ENCODE data around the gene B4GALT2.

Gene B4GALT2

DNA sequence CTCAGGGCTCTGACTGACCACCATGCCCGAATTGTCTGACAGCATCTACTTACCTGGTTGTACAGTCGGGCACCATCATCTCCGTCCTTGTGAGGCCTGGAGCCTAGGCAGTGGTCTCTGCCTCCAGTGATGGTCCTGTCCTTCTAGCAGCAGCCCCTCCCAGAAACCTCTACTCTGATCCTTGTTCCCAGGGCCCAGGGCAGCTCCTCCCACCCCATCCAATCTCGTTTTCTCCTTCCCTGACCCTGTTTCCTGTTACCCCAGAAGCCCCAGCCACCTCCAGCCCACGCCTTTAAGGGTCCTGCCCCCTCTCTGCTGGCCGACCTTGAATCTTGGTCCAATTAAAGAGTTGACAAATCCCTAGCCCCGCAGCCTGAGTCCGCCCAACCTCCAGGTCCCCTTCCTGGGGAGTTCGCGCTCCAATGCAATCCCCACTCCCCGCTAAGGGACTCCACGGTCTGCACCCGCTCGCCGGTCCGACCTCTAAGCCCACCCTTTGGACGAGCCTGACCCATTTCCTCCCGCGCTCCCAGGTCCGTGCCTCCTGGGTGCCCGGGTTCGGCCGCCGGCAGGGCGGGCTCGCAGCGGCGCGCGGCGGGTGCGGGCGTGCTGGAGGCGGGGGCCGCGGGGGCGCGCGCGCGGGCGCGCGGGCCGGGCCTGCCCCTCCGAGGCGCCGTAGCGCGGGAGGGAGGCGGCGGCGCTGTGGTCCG, at the start of gene B4GALT2:
Gene B4GALT2, plus strand, starts transcription at position 660 of the 710 bp plus-strand sequence. CDS start 1,951 bp downstream, outside the sequence.
- DNase-seq (ENCODE audit: low read depth) = peak; percentile 62

- no peak for DNase-seq (ENCODE audit: low read depth)
Measured at GRCh38 chr1:43930168-43930948, 48.7 kb upstream of the B4GALT2 start.

GRCh38 chr1:43930949-43931275, 48.1 kb upstream of the B4GALT2 start:
- DNase-seq (ENCODE audit: low read depth) = no peak

GRCh38 chr1:43931711-43932660, 47.0 kb upstream of the B4GALT2 start:
- DNase-seq (ENCODE audit: low read depth) = no peak

GRCh38 chr1:43932786-43933385, 46.1 kb upstream of the B4GALT2 start:
- DNase-seq (ENCODE audit: low read depth) = peak; percentile 82

DNA sequence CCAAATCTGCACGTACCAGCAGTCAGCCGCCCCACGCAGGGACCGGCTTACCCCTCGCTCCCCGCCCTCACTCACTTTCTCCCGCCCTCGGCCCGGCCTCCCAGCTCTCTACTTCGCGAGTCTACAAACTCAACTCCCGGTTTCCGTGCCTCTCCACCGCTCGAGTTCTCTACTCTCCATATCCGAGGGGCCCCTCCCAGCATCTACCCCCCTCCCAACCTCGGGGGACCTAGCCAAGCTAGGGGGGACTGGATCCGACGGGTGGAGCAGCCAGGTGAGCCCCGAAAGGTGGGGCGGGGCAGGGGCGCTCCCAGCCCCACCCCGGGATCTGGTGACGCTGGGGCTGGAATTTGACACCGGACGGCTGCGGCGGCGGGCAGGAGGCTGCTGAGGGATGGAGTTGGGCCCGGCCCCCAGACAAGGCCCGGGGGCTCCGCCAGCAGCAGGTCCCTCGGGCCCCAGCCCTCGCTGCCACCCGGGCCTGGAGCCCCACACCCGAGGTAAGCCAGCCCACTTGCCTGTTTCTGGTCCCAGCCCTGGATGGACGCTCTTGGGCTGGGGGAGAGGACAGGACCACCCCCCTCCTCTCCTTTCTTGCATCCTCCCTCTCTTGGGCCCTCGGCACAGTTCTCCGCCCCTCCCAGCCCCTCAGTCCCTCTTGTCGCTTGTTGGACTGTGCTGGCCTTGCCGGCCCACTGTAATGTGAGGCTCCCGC, 45.5 kb upstream of the B4GALT2 start, which contains the start of gene ARTN:
Gene ARTN, plus strand, starts transcription at position 416 of the 715 bp plus-strand sequence. CDS start 1,856 bp downstream, outside the sequence.
- DNase-seq (ENCODE audit: low read depth) = peak; percentile 39

DNA sequence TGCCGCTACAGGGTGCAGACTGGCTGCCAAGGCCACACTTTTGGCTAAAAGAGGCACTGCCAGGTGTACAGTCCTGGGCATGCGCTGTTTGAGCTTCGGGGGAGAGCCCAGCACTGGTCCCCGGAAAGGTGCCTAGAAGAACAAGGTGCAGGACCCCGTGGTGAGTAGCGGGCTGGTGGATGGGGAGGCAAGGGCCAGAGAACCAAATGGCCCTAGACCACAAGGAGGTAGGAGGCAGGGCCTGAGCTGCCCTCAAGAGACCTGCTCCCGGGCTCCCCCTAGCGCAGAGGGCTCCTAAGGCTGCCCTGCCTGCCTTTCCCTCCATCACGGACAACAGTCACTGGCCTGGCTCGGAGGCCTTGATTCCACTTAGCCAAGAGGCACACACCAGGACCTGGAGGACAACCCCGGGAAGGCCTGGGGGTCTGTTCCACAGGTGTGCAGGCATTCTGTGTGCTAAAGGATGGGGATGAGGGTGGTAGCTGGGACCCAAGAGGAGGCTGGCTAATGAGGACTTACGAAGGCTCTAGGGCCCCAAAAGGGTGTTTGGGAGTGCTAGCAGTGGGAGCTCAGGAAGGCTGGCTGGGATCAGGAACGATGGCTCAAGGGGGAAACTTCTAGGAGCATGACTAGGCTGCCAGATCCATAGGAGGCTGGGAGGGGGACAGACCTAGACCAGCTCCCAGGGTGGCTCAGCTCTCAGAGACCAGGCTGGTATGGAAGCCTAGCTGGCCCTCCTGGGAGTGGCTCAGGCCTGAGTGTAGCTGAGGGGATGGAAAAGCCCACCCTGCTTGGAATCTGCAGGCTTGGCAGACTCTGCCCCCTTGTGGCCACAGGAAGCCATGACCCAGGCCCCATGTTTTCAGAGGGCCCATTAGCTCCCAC, 44.7 kb upstream of the B4GALT2 start:
- peak; percentile 76 for DNase-seq (ENCODE audit: low read depth)

DNA sequence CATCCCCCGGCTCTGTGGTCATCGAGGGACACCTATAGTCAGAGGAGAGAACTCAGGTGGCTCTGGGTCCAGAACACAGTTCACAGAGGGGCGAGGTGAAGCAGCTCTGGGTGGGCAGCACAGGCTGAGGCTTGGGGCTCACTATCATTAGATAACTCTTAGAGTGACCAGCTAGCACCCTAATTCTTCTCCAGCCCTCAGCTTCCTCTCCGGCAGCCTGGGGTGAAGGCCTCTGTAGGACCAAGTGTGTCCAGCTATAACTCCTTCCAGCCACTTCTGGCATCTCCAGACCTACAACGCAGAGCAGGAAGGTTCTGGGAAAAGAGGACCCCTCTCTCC, 44.1 kb upstream of the B4GALT2 start:
- DNase-seq (ENCODE audit: low read depth) = no peak

DNA sequence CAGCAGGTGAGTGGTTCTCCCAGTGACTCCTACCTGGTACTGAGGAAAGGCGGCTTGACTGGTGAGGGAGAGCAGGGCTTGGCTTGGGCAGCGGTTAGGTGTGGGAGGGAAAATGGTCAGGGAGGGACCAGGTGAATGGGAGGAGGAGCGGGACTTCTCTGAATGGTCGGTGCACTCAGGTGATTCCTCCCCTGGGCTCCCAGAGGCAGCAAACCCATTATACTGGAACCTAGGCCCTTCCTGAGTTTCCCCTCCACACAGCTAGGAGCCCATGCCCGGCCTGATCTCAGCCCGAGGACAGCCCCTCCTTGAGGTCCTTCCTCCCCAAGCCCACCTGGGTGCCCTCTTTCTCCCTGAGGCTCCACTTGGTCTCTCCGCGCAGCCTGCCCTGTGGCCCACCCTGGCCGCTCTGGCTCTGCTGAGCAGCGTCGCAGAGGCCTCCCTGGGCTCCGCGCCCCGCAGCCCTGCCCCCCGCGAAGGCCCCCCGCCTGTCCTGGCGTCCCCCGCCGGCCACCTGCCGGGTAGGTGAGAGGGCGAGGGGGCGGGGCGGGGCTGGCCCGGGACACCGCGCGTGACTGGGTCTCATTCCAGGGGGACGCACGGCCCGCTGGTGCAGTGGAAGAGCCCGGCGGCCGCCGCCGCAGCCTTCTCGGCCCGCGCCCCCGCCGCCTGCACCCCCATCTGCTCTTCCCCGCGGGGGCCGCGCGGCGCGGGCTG, 43.1 kb upstream of the B4GALT2 start:
- no peak for DNase-seq (ENCODE audit: low read depth)

GRCh38 chr1:43936431-43937151, 42.4 kb upstream of the B4GALT2 start:
- peak; percentile 44 for DNase-seq (ENCODE audit: low read depth)

DNA sequence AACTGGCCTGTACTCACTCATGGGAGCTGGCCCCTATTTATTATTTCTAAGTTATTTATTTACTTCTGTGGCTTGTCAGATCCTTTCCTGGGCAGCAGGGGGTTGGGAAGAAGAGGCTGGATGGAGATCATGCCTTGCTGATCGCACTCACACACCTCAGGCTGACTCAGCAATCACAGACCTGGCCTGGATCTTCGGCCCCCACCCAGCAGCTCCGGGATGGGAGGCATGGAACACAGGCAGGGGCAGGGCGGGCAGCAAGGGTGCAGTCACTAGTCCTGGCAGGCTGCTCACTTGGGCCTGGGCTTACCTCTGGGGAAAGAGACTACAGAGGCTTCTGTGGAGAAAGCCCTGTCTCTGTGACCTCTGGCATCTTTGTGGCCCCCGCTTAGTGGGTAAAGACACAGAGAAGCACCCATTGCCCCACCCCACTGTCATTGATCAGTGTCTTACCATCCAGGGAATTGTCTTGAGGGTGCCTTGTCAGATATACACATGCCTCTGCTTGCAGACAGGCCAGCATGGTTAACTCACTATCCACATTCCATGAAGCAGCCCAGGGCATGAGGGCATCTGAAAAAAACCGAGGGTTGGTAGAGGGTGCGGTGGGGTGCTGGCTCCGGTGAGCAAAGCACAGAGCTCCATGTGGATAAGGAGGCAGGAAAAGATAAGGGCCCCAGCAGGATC, 41.7 kb upstream of the B4GALT2 start:
- DNase-seq (ENCODE audit: low read depth) = no peak

DNA sequence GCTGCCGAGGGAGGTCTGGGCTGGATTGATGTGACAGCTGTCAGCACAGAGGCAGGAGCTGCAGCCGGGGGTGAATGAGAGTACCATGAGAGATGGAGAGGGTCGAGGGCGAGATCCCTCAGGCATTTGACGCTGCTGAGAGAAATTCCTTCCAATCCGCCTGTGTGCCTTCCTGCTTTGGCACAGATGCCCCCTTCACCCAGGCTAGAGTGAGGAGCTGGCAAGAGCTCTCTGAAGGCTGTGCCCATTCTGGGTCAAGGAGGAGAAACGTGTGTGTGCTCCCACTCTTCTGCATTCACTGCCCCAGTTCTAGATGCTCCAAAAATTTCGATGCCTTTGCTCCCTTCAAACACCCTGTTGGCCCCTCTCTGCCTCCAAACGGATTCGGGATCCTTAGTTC, 40.6 kb upstream of the B4GALT2 start:
- no peak for DNase-seq (ENCODE audit: low read depth)

GRCh38 chr1:43938892-43939587, 40.0 kb upstream of the B4GALT2 start:
- DNase-seq (ENCODE audit: low read depth) = no peak

DNA sequence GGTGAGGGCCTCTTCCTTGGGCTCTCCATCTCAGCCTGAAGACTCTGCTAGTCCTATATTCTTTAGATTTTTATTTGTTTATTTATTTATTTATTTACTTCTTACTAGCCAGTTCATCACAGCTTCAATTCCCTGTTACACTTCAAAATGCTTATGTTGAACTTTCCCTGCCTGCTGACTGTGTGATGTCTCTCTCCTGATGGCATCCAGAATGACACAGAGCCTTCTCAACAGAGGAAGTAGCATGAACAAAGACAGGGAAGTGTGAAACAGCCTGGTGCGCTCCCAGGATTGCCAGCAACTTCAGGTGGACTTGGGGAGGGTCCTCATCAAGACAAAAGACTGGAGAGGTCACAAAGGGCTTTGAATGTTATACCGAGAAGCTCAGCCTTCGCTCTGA, 36.6 kb upstream of the B4GALT2 start:
- no peak for DNase-seq (ENCODE audit: low read depth)

GRCh38 chr1:43944860-43945259, 34.1 kb upstream of the B4GALT2 start:
- DNase-seq (ENCODE audit: low read depth) = no peak

DNA sequence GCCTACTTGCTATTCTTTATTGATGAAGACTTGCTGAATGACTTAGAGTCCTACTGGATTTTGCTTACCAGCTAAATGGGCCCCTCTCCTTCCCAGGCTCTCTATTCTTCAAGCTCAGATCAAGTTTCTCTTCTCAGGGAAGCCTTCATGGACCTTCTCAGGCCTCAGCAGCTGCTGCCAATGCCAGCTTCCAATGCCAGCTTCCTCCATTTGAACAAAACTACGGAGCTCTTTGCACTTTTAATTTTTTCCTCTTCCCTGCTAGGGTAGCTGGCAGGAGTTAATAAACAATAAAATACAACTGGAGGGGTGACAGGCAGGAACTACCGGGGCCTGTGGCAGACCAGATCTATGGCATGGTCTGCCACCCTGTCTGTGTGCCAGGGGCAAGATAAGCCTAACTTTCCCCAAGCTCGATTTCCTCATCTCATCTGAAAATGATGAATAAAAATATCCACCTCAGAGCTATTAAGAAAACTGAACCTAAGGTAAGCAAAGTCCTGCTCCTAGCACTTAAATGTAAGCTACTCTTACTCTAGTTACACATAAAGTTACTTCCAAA, 33.3 kb upstream of the B4GALT2 start:
- no peak for DNase-seq (ENCODE audit: low read depth)
